Inferior parietal cortex (tissue), 1 donor: ENCODE results near the gene UQCRHL.

ENCODE experiments used
- DNase-seq: peaks from one replicate; pipeline ENCODE4 v3.0.0-alpha.2; 2016; ENCODE audit errors: extremely low spot score

The UQCRHL gene

GRCh38 chr1:15799004-15799867 is 8.2 kb downstream of the UQCRHL start:
- DNase-seq, result no peak

- no peak for DNase-seq
Measured at GRCh38 chr1:15797614-15798390, 9.6 kb downstream of the UQCRHL start.

GRCh38 chr1:15796086-15796462 is 11.4 kb downstream of the UQCRHL start:
- no peak for DNase-seq

- no peak for DNase-seq
Measured at GRCh38 chr1:15788624-15789301, 18.7 kb downstream of the UQCRHL start.

GRCh38 chr1:15786581-15786980 is 20.9 kb downstream of the UQCRHL start:
- DNase-seq, result no peak

GRCh38 chr1:15785683-15786082 is 21.8 kb downstream of the UQCRHL start:
- DNase-seq, result no peak

GRCh38 chr1:15777909-15778707 is 29.3 kb downstream of the UQCRHL start:
- DNase-seq, result no peak

GRCh38 chr1:15775706-15776105 is 31.7 kb downstream of the UQCRHL start:
- no peak for DNase-seq

GRCh38 chr1:15771836-15772515 is 35.5 kb downstream of the UQCRHL start:
- no peak for DNase-seq

GRCh38 chr1:15770313-15770962 is 37.0 kb downstream of the UQCRHL start:
- DNase-seq, result no peak

- DNase-seq, result no peak
Measured at GRCh38 chr1:15768388-15768787, 39.1 kb downstream of the UQCRHL start.

GRCh38 chr1:15767941-15768340 is 39.5 kb downstream of the UQCRHL start:
- DNase-seq, result no peak

GRCh38 chr1:15765495-15766194 is 41.8 kb downstream of the UQCRHL start:
- no peak for DNase-seq

- DNase-seq, result no peak
Measured at GRCh38 chr1:15764890-15765289, 42.6 kb downstream of the UQCRHL start.

GRCh38 chr1:15764269-15764764 is 43.1 kb downstream of the UQCRHL start:
- DNase-seq, result no peak

GRCh38 chr1:15762546-15762945 is 44.9 kb downstream of the UQCRHL start:
- DNase-seq, result no peak

- DNase-seq, result no peak
Measured at GRCh38 chr1:15761366-15762128, 45.9 kb downstream of the UQCRHL start.

- no peak for DNase-seq
Measured at GRCh38 chr1:15760520-15761211, 46.8 kb downstream of the UQCRHL start.
